H1 (cell line): ENCODE measurements around the gene CYP27B1. TPM values are rescaled to one million over a fixed set of nuclear protein-coding genes. Genes with fewer than 3 reads are reported as not detected.
A peak's percentile ranks its signal among the peaks of the same experiment; 100 is the strongest.

Experiments
- CTCF ChIA-PET: fragments of 300-600 bp; sonication (Branson Sonifier 250); formaldehyde crosslinking; loops from one replicate; lab custom pipeline; 2021; ENCODE audit not compliant: partially characterized antibody; lab: Charles Lee
- POLR2A ChIA-PET: fragments of 300-600 bp; sonication (Branson Sonifier 250); formaldehyde crosslinking; loops from one replicate; lab custom pipeline; 2021; ENCODE audit warnings: inconsistent platforms; ENCODE audit not compliant: partially characterized antibody; lab: Charles Lee
- DNase-seq, 2 experiments: peaks; one replicate each; pipeline versions ENCODE4 v3.0.0 to v3.0.0-alpha.2; 2010 to 2022; ENCODE audit warnings: low spot score in 2 of 2, low read depth in 1 of 2, mixed read lengths in 1 of 2
- FAIRE-seq: peaks from 2 replicates; lab custom pipeline; 2011; peaks lifted over from hg19 to GRCh38; lab: Jason Lieb, UNC
- H2AFZ ChIP-seq: 2 replicates; pipeline ENCODE4 v1.8.1; 2012; ENCODE audit warnings: low read length, inconsistent platforms
- H2AK5ac ChIP-seq: 2 replicates; pipeline ENCODE4 v1.6.1; 2013; ENCODE audit warnings: low read depth, low read length
- H2BK120ac ChIP-seq: replicated peaks from 2 replicates; pipeline ENCODE3; 2013; ENCODE audit warnings: low read depth, low read length, inconsistent platforms
- H2BK12ac ChIP-seq: 2 replicates; pipeline ENCODE4 v1.6.1; 2013; ENCODE audit warnings: low read depth, low read length
- H2BK15ac ChIP-seq: 2 replicates; pipeline ENCODE4 v1.6.1; 2013; ENCODE audit warnings: low read length
- H2BK20ac ChIP-seq: 2 replicates; pipeline ENCODE4 v1.6.1; 2013; ENCODE audit warnings: low read length
- H2BK5ac ChIP-seq: 2 replicates; pipeline ENCODE4 v1.6.1; 2013; ENCODE audit warnings: low read depth, low read length
- H3K14ac ChIP-seq: 2 replicates; pipeline ENCODE4 v1.6.1; 2013; ENCODE audit warnings: inconsistent platforms; ENCODE audit not compliant: insufficient read length
- H3K18ac ChIP-seq: 2 replicates; pipeline ENCODE4 v1.6.1; 2013; ENCODE audit warnings: low read length; ENCODE audit errors: extremely low read depth
- H3K23ac ChIP-seq: 2 replicates; pipeline ENCODE4 v1.6.1; 2013; ENCODE audit warnings: inconsistent platforms; ENCODE audit not compliant: insufficient read length
- H3K23me2 ChIP-seq: 2 replicates; pipeline ENCODE4 v1.6.1; 2013; ENCODE audit warnings: low read depth, low read length
- H3K27ac ChIP-seq: 2 replicates; pipeline ENCODE4 v1.6.1; 2011; ENCODE audit warnings: low read depth, low read length, inconsistent platforms
- H3K27me3 ChIP-seq, 4 experiments: replicated peaks in 1 of 4; 1 replicate in 1 of 4; 2 replicates in 3 of 4; pipeline versions ENCODE4 v1.6.1 to v1.8.1; 2011 to 2013; ENCODE audit warnings: low read length in 3 of 4, mild to moderate bottlenecking in 3 of 4, inconsistent platforms in 2 of 4, mixed read lengths in 2 of 4, moderate library complexity in 1 of 4; ENCODE audit not compliant: control insufficient read depth in 3 of 4, insufficient read depth in 3 of 4; ENCODE audit errors: extremely low read depth in 1 of 4
- H3K36me3 ChIP-seq, 4 experiments: 2 replicates each; pipeline versions ENCODE4 v1.6.1 to v1.8.1; 2011 to 2013; ENCODE audit warnings: mild to moderate bottlenecking in 4 of 4, low read length in 3 of 4, moderate library complexity in 2 of 4, control low read depth in 1 of 4, inconsistent platforms in 1 of 4; ENCODE audit not compliant: insufficient read depth in 4 of 4, control insufficient read depth in 2 of 4
- H3K4ac ChIP-seq: replicated peaks from 2 replicates; pipeline ENCODE3; 2013; ENCODE audit warnings: low read length, low read depth, mixed read lengths, inconsistent platforms; ENCODE audit not compliant: insufficient read length
- H3K4me1 ChIP-seq, 4 experiments: replicated peaks in 1 of 4; 1 replicate in 1 of 4; 2 replicates in 3 of 4; pipeline versions ENCODE4 v1.6.1 to v1.8.1; 2011 to 2013; ENCODE audit warnings: low read length in 3 of 4, inconsistent platforms in 2 of 4, mixed read lengths in 1 of 4; ENCODE audit not compliant: insufficient read depth in 4 of 4, control insufficient read depth in 3 of 4
- H3K4me2 ChIP-seq, 2 experiments: 2 replicates each; pipeline versions ENCODE4 v1.6.1 to v1.8.1; 2011 to 2013; ENCODE audit warnings: low read depth in 2 of 2, low read length in 2 of 2, control low read depth in 1 of 2, inconsistent platforms in 1 of 2, mild to moderate bottlenecking in 1 of 2; ENCODE audit not compliant: insufficient read depth in 1 of 2
- H3K4me3 ChIP-seq, 4 experiments: fragments of 200-600, 300-600 bp in 1 of 4; sonication (generic), shearing (Covaris generic), sonication (Bioruptor Twin) in 1 of 4; 2 replicates each; pipeline versions ENCODE4 v1.5.1 to v1.8.1; 2011 to 2016; ENCODE audit warnings: low read length in 4 of 4, low read depth in 3 of 4, control low read depth in 2 of 4, inconsistent platforms in 2 of 4, mild to moderate bottlenecking in 2 of 4, mixed read lengths in 1 of 4, moderate library complexity in 1 of 4; ENCODE audit not compliant: insufficient read depth in 2 of 4; ENCODE audit errors: extremely low read depth in 1 of 4
- H3K56ac ChIP-seq: replicated peaks from 2 replicates; pipeline ENCODE3; 2013; ENCODE audit warnings: low read depth, mild to moderate bottlenecking, mixed read lengths, low read length, inconsistent platforms; ENCODE audit not compliant: insufficient read length
- H3K79me1 ChIP-seq: 2 replicates; pipeline ENCODE4 v1.6.1; 2013; ENCODE audit warnings: low read depth, low read length, control low read depth
- H3K79me2 ChIP-seq, 2 experiments: 2 replicates each; pipeline versions ENCODE4 v1.6.1 to v1.8.1; 2012 to 2013; ENCODE audit warnings: low read length in 2 of 2, mild to moderate bottlenecking in 2 of 2, inconsistent platforms in 1 of 2; ENCODE audit not compliant: insufficient read depth in 2 of 2, control insufficient read depth in 1 of 2
- H3K9ac ChIP-seq, 4 experiments: replicated peaks in 1 of 4; 1 replicate in 1 of 4; 2 replicates in 3 of 4; pipeline versions ENCODE4 v1.6.1 to v1.8.1; 2011 to 2013; ENCODE audit warnings: low read depth in 3 of 4, low read length in 3 of 4, control low read depth in 2 of 4, mild to moderate bottlenecking in 2 of 4, moderate library complexity in 2 of 4, inconsistent platforms in 1 of 4; ENCODE audit errors: extremely low read depth in 1 of 4
- H3K9me3 ChIP-seq, 2 experiments: 2 replicates each; pipeline versions ENCODE4 v1.6.1 to v1.8.1; 2012 to 2013; ENCODE audit warnings: mild to moderate bottlenecking in 2 of 2, moderate library complexity in 2 of 2, control low read depth in 1 of 2, inconsistent platforms in 1 of 2, low read depth in 1 of 2, low read length in 1 of 2, mixed read lengths in 1 of 2; ENCODE audit not compliant: insufficient read depth in 2 of 2
- H4K20me1 ChIP-seq, 2 experiments: replicated peaks in 1 of 2; 2 replicates each; pipeline versions ENCODE3 to v1.8.1; 2011 to 2013; ENCODE audit warnings: inconsistent platforms in 2 of 2, low read length in 2 of 2, mild to moderate bottlenecking in 1 of 2; ENCODE audit not compliant: insufficient read depth in 2 of 2, control insufficient read depth in 1 of 2
- H4K5ac ChIP-seq: 2 replicates; pipeline ENCODE4 v1.6.1; 2013; ENCODE audit warnings: low read length, low read depth, mixed read lengths, inconsistent platforms; ENCODE audit not compliant: insufficient read length
- H4K8ac ChIP-seq: 2 replicates; pipeline ENCODE4 v1.8.0; 2013; ENCODE audit warnings: mild to moderate bottlenecking, moderate library complexity, low read length, inconsistent platforms; ENCODE audit not compliant: insufficient read depth; ENCODE audit errors: extremely low read depth
- H4K91ac ChIP-seq: replicated peaks from 2 replicates; pipeline ENCODE3; 2013; ENCODE audit warnings: low read length, mixed read lengths, inconsistent platforms; ENCODE audit not compliant: insufficient read length
- ATF2 ChIP-seq: IDR thresholded peaks from 2 replicates; pipeline ENCODE4 v1.6.1; 2012; ENCODE audit warnings: low read length, inconsistent platforms
- JUN ChIP-seq: IDR thresholded peaks from 2 replicates; pipeline ENCODE4 v1.6.1; 2011; ENCODE audit warnings: low read depth, mild to moderate bottlenecking, improper control_type of control experiment, low read length
- NANOG ChIP-seq: IDR thresholded peaks from 2 replicates; pipeline ENCODE4 v1.6.1; 2011; ENCODE audit warnings: low read length, low read depth, mild to moderate bottlenecking, inconsistent platforms; ENCODE audit not compliant: insufficient read depth, poor library complexity, severe bottlenecking
- POLR2AphosphoS5 ChIP-seq: IDR thresholded peaks from 2 replicates; pipeline ENCODE4 v1.6.1; 2011; ENCODE audit warnings: low read depth, low read length
- SIX5 ChIP-seq: IDR thresholded peaks from 2 replicates; pipeline ENCODE4 v1.6.1; 2011; ENCODE audit warnings: mild to moderate bottlenecking, low read depth, low read length
- SRF ChIP-seq: IDR thresholded peaks from 2 replicates; pipeline ENCODE4 v1.6.1; 2011; ENCODE audit warnings: mild to moderate bottlenecking, low read depth, low read length, moderate library complexity
- TAF7 ChIP-seq: optimal IDR thresholded peaks from 2 replicates; pipeline ENCODE3; 2011; ENCODE audit warnings: low read depth, mild to moderate bottlenecking, inconsistent platforms, low read length, moderate library complexity, borderline replicate concordance
- WGBS, 2 experiments: shearing (Covaris generic) in 1 of 2; methylation state at CpG; one replicate each; pipeline versions ENCODE4 v1.1.6 to v1.1.7; 2013 to 2015; ENCODE audit warnings: low lambda C conversion rate in 2 of 2, mixed read lengths in 2 of 2, inconsistent platforms in 1 of 2, low coverage in 1 of 2, missing lambda C conversion rate in 1 of 2; ENCODE audit not compliant: insufficient replicate concordance in 2 of 2, insufficient coverage in 1 of 2, insufficient read length in 1 of 2; ENCODE audit errors: extremely low coverage in 1 of 2, missing lambda C conversion rate in 1 of 2; 5-methylcytosine and 5-hydroxymethylcytosine counted together
- polyA plus RNA-seq, 7 experiments: library from polyadenylated mRNA; depleted of rRNA in 3 of 7; stranded (reverse) in 5 of 7; unstranded in 2 of 7; fragments of >200 nt in 5 of 7; fragments of 200-250 nt in 2 of 7; gene quantifications; 1 replicate in 5 of 7; 2 replicates in 1 of 7; 4 replicates in 1 of 7; pipeline versions ENCODE4 v1.2.1 to v1.2.3, GENCODE V29; 2011 to 2013; ENCODE audit warnings: missing spikeins in 2 of 7, mixed read lengths in 2 of 7
- total RNA-seq: library from RNA; stranded (reverse); fragmentation: NEBNext Ultra II Directional; extraction: Animal tissue kit (Norgen Biotek cat#: 25700); gene quantifications from 2 replicates; pipeline ENCODE4 v1.2.1, GENCODE V29; 2021
- TF ChIP-seq, protein P1 (sequence below), 3 experiments: IDR thresholded peaks; 1 replicate in 2 of 3; 2 replicates in 1 of 3; pipeline versions ENCODE4 v1.5.1 to v1.6.1; 2011; ENCODE audit warnings: low read length in 3 of 3, mild to moderate bottlenecking in 3 of 3, inconsistent platforms in 2 of 3, low read depth in 1 of 3, moderate library complexity in 1 of 3; ENCODE audit not compliant: insufficient read depth in 1 of 3; ENCODE audit errors: control extremely low read depth in 1 of 3

Gene CYP27B1
- total and polyA plus RNA-seq, 2 of the 8 experiments (the other 6 are each of a cell fraction or from before 2014, with no cell fraction given), result 2.9 to 3.3 TPM

DNA sequence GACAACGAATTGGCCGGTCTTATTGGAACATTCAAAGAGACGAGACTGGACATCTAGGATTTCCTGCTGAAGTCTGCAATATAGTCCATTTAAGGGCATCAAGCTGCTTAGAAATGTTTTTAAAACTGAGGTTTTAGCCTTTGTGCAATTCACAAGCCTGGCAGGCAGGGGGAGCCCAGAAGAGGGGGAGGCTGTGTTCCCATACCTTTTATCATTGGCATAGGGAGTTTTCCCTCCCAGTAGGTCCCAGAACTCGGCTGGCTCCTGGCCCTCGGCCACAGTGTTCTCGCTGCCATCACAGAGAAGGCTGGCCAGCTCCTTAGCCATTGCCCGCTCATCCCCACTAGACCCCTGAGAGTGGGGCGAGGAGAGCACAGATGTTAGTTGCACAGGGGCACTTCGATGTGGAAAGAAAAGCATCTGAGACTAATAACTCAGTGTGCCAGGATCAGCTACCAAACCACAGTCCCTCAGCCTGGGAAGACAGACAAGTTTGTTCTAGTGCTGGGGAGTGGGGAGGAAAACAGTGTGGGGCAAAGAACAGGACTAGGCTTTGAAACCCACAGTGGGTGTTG, 36.5 kb upstream of the CYP27B1 start:
- Histone ChIP-seq H2AFZ (no peak overlapping the region), H3K18ac (no peak overlapping the region), H2BK12ac (no peak overlapping the region), H3K4me3 (no peak overlapping the region), H3K36me3 (no peaks in the 10 kb centered on the region; a peak in 3 of 8 replicates), H3K9ac (no peak overlapping the region; a peak in 2 of 7 replicates), H2AK5ac (no peak overlapping the region), H3K4ac (no peak overlapping the region), H3K23ac (no peak overlapping the region), H4K20me1 (no peaks in the 10 kb centered on the region), H4K8ac (no peak overlapping the region; the same call in 1 of the 2 replicates), H3K79me2 (no peaks in the 10 kb centered on the region), H2BK5ac (0 out of 2 replicates have a peak overlapping the region, but pooled peaks have one; percentile 18), H3K27ac (no peak overlapping the region), H2BK20ac (no peak overlapping the region), H3K4me1 (peaks cover 0 to 2% (median under 1%) of the 10 kb centered on the region in 4 experiments; a peak in 1 of 7 replicates), H3K9me3 (no peaks in the 10 kb centered on the region), H4K91ac (no peak overlapping the region), H3K4me2 (peak overlapping the region in 1 of 2 experiments; percentile 21; a peak in 1 of 4 replicates), H3K27me3 (no peaks in the 10 kb centered on the region), H2BK15ac (no peak overlapping the region), H2BK120ac (no peak overlapping the region), H4K5ac (no peak overlapping the region), H3K79me1 (no peaks in the 10 kb centered on the region), H3K56ac (no peak overlapping the region), H3K23me2 (no peaks in the 10 kb centered on the region), H3K14ac (no peak overlapping the region)
- POLR2A ChIA-PET, result interaction anchor here (0.9 to 8.0 kb wide), 8 partner anchors 10 to 101 kb away, joined by 3 to 71 read pairs (median 4); partner anchors contain the start of genes AVIL, CYP27B1 and TSFM
- CTCF ChIA-PET, result interaction anchor here (0.5 to 6.9 kb wide), 31 partner anchors 12 to 299 kb away, joined by 3 to 146 read pairs (median 7); partner anchors contain the start of genes AVIL, CYP27B1 and TSFM
- WGBS, 2 experiments, result 71% methylated on average over 9 of the region's 9 CpGs; no CpG with 5 or more reads in 1 of the 2 experiments
- FAIRE-seq (peak; percentile 82), DNase-seq (peak; percentile 31 to 76)
- TF ChIP-seq JUN (no peak), SRF (peak; percentile 12; the same call in 1 of the 2 replicates), ATF2 (no peak), SIX5 (no peak), TAF7 (no peak), NANOG (no peak), POLR2AphosphoS5 (no peak)
- TF ChIP-seq, protein P1, sequence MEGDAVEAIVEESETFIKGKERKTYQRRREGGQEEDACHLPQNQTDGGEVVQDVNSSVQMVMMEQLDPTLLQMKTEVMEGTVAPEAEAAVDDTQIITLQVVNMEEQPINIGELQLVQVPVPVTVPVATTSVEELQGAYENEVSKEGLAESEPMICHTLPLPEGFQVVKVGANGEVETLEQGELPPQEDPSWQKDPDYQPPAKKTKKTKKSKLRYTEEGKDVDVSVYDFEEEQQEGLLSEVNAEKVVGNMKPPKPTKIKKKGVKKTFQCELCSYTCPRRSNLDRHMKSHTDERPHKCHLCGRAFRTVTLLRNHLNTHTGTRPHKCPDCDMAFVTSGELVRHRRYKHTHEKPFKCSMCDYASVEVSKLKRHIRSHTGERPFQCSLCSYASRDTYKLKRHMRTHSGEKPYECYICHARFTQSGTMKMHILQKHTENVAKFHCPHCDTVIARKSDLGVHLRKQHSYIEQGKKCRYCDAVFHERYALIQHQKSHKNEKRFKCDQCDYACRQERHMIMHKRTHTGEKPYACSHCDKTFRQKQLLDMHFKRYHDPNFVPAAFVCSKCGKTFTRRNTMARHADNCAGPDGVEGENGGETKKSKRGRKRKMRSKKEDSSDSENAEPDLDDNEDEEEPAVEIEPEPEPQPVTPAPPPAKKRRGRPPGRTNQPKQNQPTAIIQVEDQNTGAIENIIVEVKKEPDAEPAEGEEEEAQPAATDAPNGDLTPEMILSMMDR (IDR thresholded peaks at IDR 0.05; ENCODE audit: control extremely low read depth in 1 of 3, insufficient read depth in 1 of 3, low read depth in 1 of 3, low read length in 3 of 3), result peak; percentile 73 to 92 (median 78)
